Effector memory CD4-positive, alpha-beta T cell (primary cell): Measurements from ENCODE around the gene NFATC2IP.
"Not testable (repeated sequence)": the region's sequence is repeated elsewhere in the genome, so short reads cannot be mapped to it uniquely, and the experiment has no call there.

Experiments
- DNase-seq, 3 donors: peaks; one replicate each; pipeline ENCODE4 v3.0.0-alpha.2; 2020
- H3K27ac ChIP-seq: 2 replicates; pipeline ENCODE4 v1.7.0; 2013; ENCODE audit warnings: mild to moderate bottlenecking, low read length, moderate library complexity; ENCODE audit not compliant: insufficient read depth, poor library complexity, severe bottlenecking
- H3K27me3 ChIP-seq: replicated peaks from 2 replicates; pipeline ENCODE4 v1.7.0; 2013; ENCODE audit warnings: mild to moderate bottlenecking, low read length; ENCODE audit not compliant: insufficient read depth, control insufficient read depth, poor library complexity, severe bottlenecking
- H3K36me3 ChIP-seq: 2 replicates; pipeline ENCODE4 v1.7.0; 2013; ENCODE audit warnings: mild to moderate bottlenecking, low read length, moderate library complexity; ENCODE audit not compliant: control insufficient read depth, insufficient read depth
- H3K4me1 ChIP-seq: 2 replicates; pipeline ENCODE4 v1.7.0; 2013; ENCODE audit warnings: low read length, mild to moderate bottlenecking; ENCODE audit not compliant: control insufficient read depth, insufficient read depth, poor library complexity, severe bottlenecking
- H3K4me3 ChIP-seq: 2 replicates; pipeline ENCODE4 v1.7.0; 2013; ENCODE audit warnings: low read length, low read depth, mild to moderate bottlenecking; ENCODE audit not compliant: insufficient read depth, poor library complexity, severe bottlenecking
- H3K9me3 ChIP-seq: 2 replicates; pipeline ENCODE4 v1.7.0; 2013; ENCODE audit warnings: mild to moderate bottlenecking, low read length, moderate library complexity; ENCODE audit not compliant: control insufficient read depth

Gene NFATC2IP

DNA sequence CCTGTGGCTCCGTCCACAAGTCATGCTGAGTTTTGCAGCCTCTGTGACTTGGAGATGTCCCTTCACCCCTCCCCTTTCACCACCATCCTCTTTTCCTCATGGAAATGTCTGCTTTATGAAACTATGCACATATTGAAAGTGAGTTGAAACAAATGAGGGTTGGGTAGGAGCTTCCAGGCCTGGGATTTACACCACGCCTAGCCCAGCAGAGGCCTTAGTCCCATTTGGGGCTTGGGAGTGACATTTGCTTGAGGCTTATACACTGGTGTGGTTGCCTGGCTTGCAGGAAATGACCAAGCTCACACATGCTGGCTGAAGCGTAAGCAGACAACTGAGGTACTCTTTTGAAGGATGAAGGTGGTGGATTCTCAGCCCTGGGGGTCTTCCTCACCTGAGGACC lies 13.3 kb downstream of the NFATC2IP start:
- Histone ChIP-seq H3K27me3 (no peaks in the 10 kb centered on the region), H3K9me3 (no peaks in the 10 kb centered on the region), H3K4me3 (no peak overlapping the region), H3K27ac (no peak overlapping the region), H3K4me1 (no peaks in the 10 kb centered on the region), H3K36me3 (peaks cover 54% of the 10 kb centered on the region)
- no peak for DNase-seq

DNA sequence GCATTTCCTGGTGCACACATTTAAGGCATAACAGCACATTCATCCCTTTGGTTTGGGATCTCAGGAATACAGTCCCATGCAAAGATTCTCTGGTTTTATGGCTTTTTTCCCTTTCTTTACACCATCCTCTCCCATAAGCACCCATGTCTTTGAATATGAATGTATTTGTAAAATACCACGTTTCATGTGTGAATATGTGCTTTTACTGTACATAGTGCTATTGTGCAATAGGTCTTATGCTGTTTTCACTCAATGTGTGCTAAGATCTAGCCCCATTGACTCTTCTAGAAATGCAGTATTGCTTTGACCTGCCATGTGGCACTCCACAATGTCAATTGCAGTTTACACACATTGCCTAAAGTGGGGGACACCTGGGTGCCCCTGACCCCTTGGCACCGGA lies 13.8 kb downstream of the NFATC2IP start:
- no peak for DNase-seq
- Histone ChIP-seq H3K27ac (no peak overlapping the region), H3K4me3 (no peak overlapping the region), H3K27me3 (no peaks in the 10 kb centered on the region), H3K9me3 (no peaks in the 10 kb centered on the region), H3K36me3 (peaks cover 50% of the 10 kb centered on the region), H3K4me1 (no peaks in the 10 kb centered on the region)

DNA sequence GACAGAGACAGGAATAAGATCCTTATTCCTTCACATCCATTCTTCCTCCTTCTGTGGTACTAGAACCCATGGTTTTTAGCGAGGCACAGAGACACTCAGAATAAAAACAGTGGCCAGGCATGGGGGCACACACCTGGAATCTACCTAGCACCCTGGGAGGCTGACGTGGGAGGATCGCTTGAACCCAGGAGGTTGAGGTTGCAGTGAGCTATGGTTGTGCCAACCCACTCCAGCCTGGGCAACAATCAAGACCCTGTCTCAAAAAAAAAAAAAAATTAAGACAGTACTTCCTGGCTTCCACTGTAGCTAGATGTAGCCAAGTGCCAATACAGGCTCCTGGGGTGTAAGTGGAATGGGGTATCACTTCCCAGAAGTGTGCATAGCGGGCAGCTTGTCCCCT lies 16.4 kb downstream of the NFATC2IP start:
- no peak overlapping the region for H3K27ac ChIP-seq
- H3K9me3 ChIP-seq: no peaks in the 10 kb centered on the region
- no peak overlapping the region for H3K4me3 ChIP-seq
- H3K4me1 ChIP-seq: no peaks in the 10 kb centered on the region
- no peak for DNase-seq
- H3K36me3 ChIP-seq: peaks cover 31% of the 10 kb centered on the region
- H3K27me3 ChIP-seq: no peaks in the 10 kb centered on the region

DNA sequence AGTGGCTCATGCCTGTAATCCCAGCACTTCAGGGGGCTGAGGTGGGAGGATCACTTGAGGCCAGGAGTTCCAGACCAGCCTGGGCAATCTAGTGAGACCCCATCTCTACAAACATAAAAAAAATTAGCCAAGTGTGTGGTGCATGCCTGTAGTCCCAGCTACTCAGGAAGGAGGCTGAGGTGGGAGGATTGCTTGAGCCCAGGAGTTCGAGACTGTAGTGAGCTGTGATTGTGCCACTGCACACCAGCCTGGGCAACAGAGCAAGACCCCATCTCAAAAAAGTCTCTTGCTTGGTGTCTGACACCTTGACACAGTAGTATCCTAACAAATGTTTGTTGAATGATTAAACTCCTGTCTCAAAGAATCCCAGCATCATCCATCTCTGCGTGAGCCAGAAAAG lies 19.0 kb downstream of the NFATC2IP start:
- DNase-seq, H3K36me3 ChIP-seq: not testable (repeated sequence)

DNA sequence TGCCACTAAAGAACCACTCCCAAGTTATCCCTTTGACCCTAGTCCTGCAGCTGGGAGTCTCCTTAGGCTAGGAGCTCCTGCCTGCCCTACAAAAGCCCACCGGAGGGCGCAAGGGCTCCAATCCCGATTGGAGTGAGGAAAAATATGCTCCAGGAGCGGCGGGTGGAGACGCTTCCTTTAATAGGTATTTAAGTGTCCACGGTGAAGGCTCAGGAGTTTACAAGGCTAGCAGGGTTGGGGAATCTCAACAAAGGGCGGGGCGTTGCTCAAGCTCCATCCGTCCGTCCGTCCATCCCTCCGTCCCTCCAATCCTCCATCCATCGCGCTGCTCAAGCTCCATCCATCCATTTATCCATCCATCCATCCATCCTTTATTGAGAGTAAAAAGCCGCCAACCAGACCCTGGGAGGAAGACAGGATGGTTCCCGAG lies 23.3 kb downstream of the NFATC2IP start:
- Histone ChIP-seq H3K4me1 (peaks cover 13% of the 10 kb centered on the region), H3K36me3 (peaks cover 2% of the 10 kb centered on the region), H3K4me3 (peak overlapping the region; percentile 85), H3K9me3 (no peaks in the 10 kb centered on the region), H3K27me3 (no peaks in the 10 kb centered on the region), H3K27ac (peak overlapping the region; percentile 71)
- no peak for DNase-seq

More for the DNA sequence above, 19.0 kb downstream of the NFATC2IP start:
- H3K27ac ChIP-seq, H3K9me3 ChIP-seq, H3K27me3 ChIP-seq, H3K4me1 ChIP-seq, H3K4me3 ChIP-seq: not testable (repeated sequence)

DNA sequence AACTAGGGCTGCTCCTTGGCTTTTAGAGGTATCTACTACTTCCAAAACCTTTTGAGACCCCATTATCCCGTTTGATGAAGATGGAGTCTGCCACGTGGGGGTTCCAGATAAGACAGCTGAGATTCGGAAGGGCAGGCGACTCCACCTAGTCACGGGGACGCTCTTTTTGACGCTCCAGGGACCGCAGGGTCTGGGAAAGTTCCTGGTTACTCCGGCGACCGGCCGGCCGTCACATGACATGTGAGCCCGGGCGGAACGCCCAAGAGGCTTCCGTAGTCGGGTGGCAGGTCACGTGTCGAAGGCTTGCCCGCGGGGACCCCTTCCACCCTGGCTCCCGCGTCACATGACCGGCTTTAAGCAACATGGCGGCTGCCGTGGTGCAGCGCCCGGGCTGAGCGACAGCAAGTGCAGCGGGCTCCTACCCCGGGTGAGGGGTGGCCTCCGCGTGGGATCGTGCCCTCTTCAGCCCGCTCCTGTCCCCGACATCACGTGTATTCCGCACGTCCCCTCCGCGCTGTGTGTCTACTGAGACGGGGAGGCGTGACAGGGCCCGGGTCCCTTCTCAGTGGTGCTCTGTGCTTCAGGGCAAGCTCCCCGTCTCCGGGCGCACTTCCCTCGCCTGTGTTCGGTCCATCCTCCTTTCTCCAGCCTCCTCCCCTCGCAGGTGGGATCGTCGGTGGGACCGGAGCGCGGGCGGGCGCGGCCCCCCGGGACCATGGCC lies 23.9 kb downstream of the NFATC2IP start, which contains the start of gene SPNS1:
Gene SPNS1 (plus strand): TSS at position 342 of the 721 bp plus-strand sequence. CDS start 374 bp downstream, at position 716.
- peak; percentile 83 to 89 (median 84) for DNase-seq
- H3K27ac ChIP-seq: peak within 1 kb of the TSS; percentile 71
- H3K27me3 ChIP-seq: no peaks in the 10 kb centered on the region
- H3K36me3 ChIP-seq: peaks cover 7% of the 10 kb centered on the region
- peak within 1 kb of the TSS; percentile 85 for H3K4me3 ChIP-seq
- peaks cover 16% of the 10 kb centered on the region for H3K4me1 ChIP-seq
- no peaks in the 10 kb centered on the region for H3K9me3 ChIP-seq

DNA sequence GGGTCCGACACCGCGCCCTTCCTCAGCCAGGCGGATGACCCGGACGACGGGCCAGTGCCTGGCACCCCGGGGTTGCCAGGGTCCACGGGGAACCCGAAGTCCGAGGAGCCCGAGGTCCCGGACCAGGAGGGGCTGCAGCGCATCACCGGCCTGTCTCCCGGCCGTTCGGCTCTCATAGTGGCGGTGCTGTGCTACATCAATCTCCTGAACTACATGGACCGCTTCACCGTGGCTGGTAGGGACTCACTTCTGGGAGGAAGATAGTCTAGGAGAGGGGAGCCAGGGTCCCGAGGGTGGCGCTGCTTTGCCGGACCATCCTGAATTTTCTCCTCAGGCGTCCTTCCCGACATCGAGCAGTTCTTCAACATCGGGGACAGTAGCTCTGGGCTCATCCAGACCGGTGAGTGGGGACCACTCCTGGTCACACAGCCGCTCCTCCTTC lies 24.4 kb downstream of the NFATC2IP start:
- H3K4me3 ChIP-seq: peak overlapping the region; percentile 85
- no peaks in the 10 kb centered on the region for H3K9me3 ChIP-seq
- DNase-seq: no peak
- peaks cover 16% of the 10 kb centered on the region for H3K4me1 ChIP-seq
- H3K36me3 ChIP-seq: peaks cover 7% of the 10 kb centered on the region
- H3K27ac ChIP-seq: peak overlapping the region; percentile 71
- H3K27me3 ChIP-seq: no peaks in the 10 kb centered on the region

DNA sequence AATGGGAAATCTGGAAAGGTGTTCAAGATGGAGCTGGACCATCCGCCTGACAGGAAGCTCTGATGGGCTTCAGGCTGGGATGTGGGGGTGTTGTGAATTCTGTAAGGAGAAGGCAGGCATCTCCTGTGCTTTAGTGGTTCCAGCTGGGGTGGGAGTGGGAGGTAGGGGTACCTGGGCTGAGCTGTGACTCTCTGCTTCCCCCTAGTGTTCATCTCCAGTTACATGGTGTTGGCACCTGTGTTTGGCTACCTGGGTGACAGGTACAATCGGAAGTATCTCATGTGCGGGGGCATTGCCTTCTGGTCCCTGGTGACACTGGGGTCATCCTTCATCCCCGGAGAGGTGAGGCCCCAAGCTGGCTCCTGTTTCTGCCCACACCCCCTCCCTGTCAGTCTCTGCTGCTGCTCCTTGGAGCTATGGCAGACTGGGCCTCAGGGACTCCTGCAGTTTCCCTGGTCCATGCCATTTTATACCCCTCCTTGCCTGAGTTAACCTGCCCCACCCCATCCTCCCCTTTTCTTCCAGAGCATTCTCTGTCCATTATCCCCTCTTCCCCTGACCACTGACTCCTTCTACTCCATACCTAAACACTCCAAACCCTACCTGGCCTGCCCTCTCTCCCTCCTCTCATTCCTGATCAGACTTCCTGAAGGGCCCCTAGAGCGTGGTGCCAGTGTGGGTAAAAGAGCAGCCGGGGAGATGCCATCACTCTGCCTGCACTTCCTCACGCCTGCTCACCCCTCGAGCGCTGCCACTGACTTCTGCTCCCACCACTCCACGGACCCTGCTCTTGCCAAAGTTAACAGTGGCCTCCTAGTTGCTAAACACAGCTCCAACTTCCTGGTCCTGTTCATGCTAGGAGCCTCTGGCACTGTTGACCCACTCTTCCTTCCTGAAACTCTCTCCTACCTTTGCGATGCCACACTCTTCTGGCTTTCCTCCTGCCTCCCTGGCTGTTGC lies 27.2 kb downstream of the NFATC2IP start:
- H3K36me3 ChIP-seq: peaks cover 26% of the 10 kb centered on the region
- DNase-seq: no peak

DNA sequence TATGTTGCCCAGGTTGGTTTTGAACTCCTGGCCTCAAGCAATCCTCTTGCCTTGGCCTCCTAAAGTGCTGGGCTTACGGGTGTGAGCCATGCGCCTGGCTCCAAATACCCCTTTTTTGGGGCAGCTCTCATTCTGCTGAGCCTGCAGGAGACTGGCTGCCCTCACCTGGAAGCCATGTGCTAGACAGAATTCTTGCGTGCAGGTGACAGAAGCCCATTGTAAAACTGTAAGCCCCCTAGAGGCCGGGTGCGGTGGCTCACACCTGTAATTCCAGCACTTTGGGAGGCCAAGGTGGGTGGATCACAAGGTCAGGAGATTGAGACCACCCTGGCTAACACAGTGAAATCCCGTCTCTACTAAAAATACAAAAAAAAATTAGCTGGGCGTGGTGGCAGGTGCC lies 29.6 kb downstream of the NFATC2IP start:
- peaks cover 26% of the 10 kb centered on the region for H3K36me3 ChIP-seq
- not testable (repeated sequence) for H3K9me3 ChIP-seq, H3K27ac ChIP-seq, H3K4me3 ChIP-seq, H3K27me3 ChIP-seq, DNase-seq
- peaks cover 22% of the 10 kb centered on the region for H3K4me1 ChIP-seq

More for the DNA sequence above, 27.2 kb downstream of the NFATC2IP start:
- Histone ChIP-seq H3K9me3 (no peaks in the 10 kb centered on the region), H3K27me3 (no peaks in the 10 kb centered on the region), H3K4me1 (peaks cover 16% of the 10 kb centered on the region), H3K4me3 (no peak overlapping the region), H3K27ac (no peak overlapping the region)

DNA sequence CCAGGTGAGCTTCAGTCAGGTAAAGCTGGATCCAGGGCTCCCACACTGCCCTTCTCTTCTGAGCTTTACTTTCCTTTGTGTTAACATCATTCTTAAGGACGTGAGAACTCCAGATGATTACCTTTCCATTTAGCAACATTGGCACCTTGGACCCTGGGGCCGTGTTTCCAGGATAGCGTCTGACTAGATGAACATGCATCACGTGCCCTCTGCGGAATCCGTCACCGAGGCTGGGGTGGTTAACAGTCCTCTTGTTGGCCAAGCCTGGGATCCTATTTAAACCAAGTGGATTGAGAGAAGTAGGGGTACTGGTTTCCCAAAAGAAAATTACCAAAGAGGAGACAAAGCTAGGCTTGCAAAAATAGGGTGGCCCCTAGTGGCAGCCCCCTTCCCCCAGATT lies 30.2 kb downstream of the NFATC2IP start:
- Histone ChIP-seq H3K27ac (no peak overlapping the region), H3K36me3 (peaks cover 26% of the 10 kb centered on the region), H3K4me1 (peaks cover 18% of the 10 kb centered on the region), H3K27me3 (no peaks in the 10 kb centered on the region), H3K4me3 (no peak overlapping the region), H3K9me3 (no peaks in the 10 kb centered on the region)
- no peak for DNase-seq
